PFSK-1 (cell line): Measurements from ENCODE around the gene TESK2.

Experiments
- POLR2AphosphoS5 ChIP-seq: IDR thresholded peaks from 2 replicates; pipeline ENCODE4 v1.6.1; 2012; ENCODE audit warnings: low read depth, mild to moderate bottlenecking, control low read depth, low read length, moderate library complexity
- REST ChIP-seq, 2 experiments: IDR thresholded peaks; 2 replicates each; pipeline versions ENCODE4 v1.6.1 to v1.8.0; 2011 to 2012; ENCODE audit warnings: low read depth in 2 of 2, low read length in 2 of 2, control low read depth in 1 of 2, inconsistent platforms in 1 of 2, mild to moderate bottlenecking in 1 of 2, moderate library complexity in 1 of 2; ENCODE audit not compliant: insufficient read depth in 1 of 2

DNA sequence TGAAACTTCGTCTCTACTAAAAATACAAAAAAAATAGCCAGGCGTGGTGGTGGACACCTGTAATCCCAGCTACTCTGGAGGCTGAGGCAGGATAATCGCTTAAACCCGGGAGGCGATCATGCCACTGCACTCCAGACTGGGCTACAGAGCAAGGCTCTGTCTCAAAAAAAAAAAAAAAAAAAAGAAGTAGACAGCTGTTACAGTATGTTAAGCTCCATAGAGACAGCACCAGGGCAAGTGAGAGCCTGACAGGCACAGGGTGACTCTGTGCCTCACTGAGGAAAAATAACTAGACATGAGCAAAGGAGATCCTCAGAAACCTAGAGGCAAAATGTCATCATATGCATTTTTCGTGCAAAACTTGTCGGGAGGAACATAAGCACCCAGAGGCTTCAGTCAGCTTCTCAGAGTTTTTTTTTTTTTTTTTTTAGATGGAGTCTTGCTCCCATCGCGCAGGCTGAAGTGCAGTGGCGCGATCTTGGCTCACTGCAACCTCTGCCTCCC lies 39.7 kb upstream of the TESK2 start:
- TF ChIP-seq POLR2AphosphoS5 = no peak
- no peak for TF ChIP-seq REST (IDR thresholded peaks at IDR 0.05; ENCODE audit: insufficient read depth in 1 of 2, low read depth in 2 of 2, low read length in 2 of 2)
